Neural cell (in vitro differentiated cells): ENCODE results near the gene ADARB2.

Experiments used
- CTCF ChIP-seq: fragments of 450-650 bp; IDR thresholded peaks from 2 replicates; pipeline ENCODE4 v1.5.1; 2014; ENCODE audit warnings: antibody characterized with exemption, mild to moderate bottlenecking, moderate library complexity; ENCODE audit not compliant: poor library complexity, severe bottlenecking
- EP300 ChIP-seq: fragments of 450-650 bp; conservative IDR thresholded peaks from 2 replicates; pipeline ENCODE4 v1.6.1; 2014; ENCODE audit warnings: antibody characterized with exemption, mild to moderate bottlenecking, moderate library complexity; ENCODE audit not compliant: poor library complexity, severe bottlenecking
- EZH2 ChIP-seq: fragments of 200-600, 300-800 bp; shearing (Covaris generic), sonication (generic); IDR thresholded peaks from 2 replicates; pipeline ENCODE4 v1.6.1; 2014; ENCODE audit warnings: antibody characterized with exemption, low read length, borderline replicate concordance, mild to moderate bottlenecking; ENCODE audit not compliant: insufficient read depth, poor library complexity, severe bottlenecking
- MXI1 ChIP-seq: fragments of 450-650 bp; conservative IDR thresholded peaks from 2 replicates; pipeline ENCODE4 v1.6.1; 2014; ENCODE audit warnings: antibody characterized with exemption, mild to moderate bottlenecking; ENCODE audit not compliant: poor library complexity, severe bottlenecking
- POLR2AphosphoS5 ChIP-seq: IDR thresholded peaks from 2 replicates; pipeline ENCODE4 v1.6.1; 2012
- RAD21 ChIP-seq: fragments of 450-650 bp; conservative IDR thresholded peaks from 2 replicates; pipeline ENCODE4 v1.6.1; 2014; ENCODE audit warnings: antibody characterized with exemption, mild to moderate bottlenecking, moderate library complexity
- REST ChIP-seq: IDR thresholded peaks from 2 replicates; pipeline ENCODE4 v1.6.1; 2012; ENCODE audit warnings: borderline replicate concordance
- SMC3 ChIP-seq: fragments of 450-650 bp; conservative IDR thresholded peaks from 2 replicates; pipeline ENCODE4 v1.6.1; 2014; ENCODE audit warnings: antibody characterized with exemption, mild to moderate bottlenecking, moderate library complexity; ENCODE audit not compliant: poor library complexity
- TAF1 ChIP-seq: IDR thresholded peaks from 2 replicates; pipeline ENCODE4 v1.6.1; 2012; ENCODE audit warnings: low read depth

GRCh38 chr10:1741450-1741849 lies 4.1 kb upstream of the ADARB2 start:
- no peak for TF ChIP-seq CTCF
- TF ChIP-seq TAF1, result no peak
- no peak for TF ChIP-seq POLR2AphosphoS5
- no peak for TF ChIP-seq EP300
- TF ChIP-seq EZH2, result no peak
- TF ChIP-seq SMC3, result no peak
- no peak for TF ChIP-seq REST
- no peak for TF ChIP-seq RAD21
- no peak for TF ChIP-seq MXI1
